ENCODE results near the gene SLC6A17.

The SLC6A17 gene

GRCh38 chr1:110112143-110112542 lies 38.2 kb upstream of the SLC6A17 start, which contains the start of gene UBL4B:
Gene UBL4B, plus strand, starts transcription at chr1:110112443. Its CDS starts 92 bp downstream, at chr1:110112535.
- DNase-seq (ENCODE audit: extremely low spot score) = no peak
- ChIA-PET POLR2A (no interaction called here), CTCF (interaction anchor here (0.8 to 4.4 kb wide), 5 partner anchors 10 to 58 kb away, joined by 3 to 27 read pairs (median 5); no protein-coding TSS in a partner anchor)
- no peak for TF ChIP-seq CTCF (IDR thresholded peaks at IDR 0.05; ENCODE audit: control extremely low read depth, extremely low read depth, low read depth, missing control alignments)

GRCh38 chr1:110112656-110113055 lies 37.6 kb upstream of the SLC6A17 start:
- POLR2A ChIA-PET = no interaction called here
- DNase-seq (ENCODE audit: extremely low spot score) = no peak
- CTCF ChIA-PET = interaction anchor here (0.8 to 4.4 kb wide), 5 partner anchors 11 to 58 kb away, joined by 3 to 27 read pairs (median 5); no protein-coding TSS in a partner anchor
- TF ChIP-seq CTCF (IDR thresholded peaks at IDR 0.05; ENCODE audit: control extremely low read depth, extremely low read depth, low read depth, missing control alignments) = no peak

- POLR2A ChIA-PET = interaction anchor here (0.5 kb wide), 1 partner anchor 194 kb away, joined by 3 read pairs; no protein-coding TSS in a partner anchor
- TF ChIP-seq CTCF (IDR thresholded peaks at IDR 0.05; ENCODE audit: control extremely low read depth, extremely low read depth, low read depth, missing control alignments) = no peak
- CTCF ChIA-PET = interaction anchor here (1.0 to 4.4 kb wide), 4 partner anchors 9 to 94 kb away, joined by 3 to 27 read pairs (median 8); no protein-coding TSS in a partner anchor
- no peak for DNase-seq (ENCODE audit: extremely low spot score)
Measured at GRCh38 chr1:110113551-110113950, 36.7 kb upstream of the SLC6A17 start.

GRCh38 chr1:110114173-110114572 lies 36.1 kb upstream of the SLC6A17 start:
- CTCF ChIA-PET = interaction anchor here (1.5 to 4.4 kb wide), 2 partner anchors 26 to 93 kb away, joined by 3 to 27 read pairs; no protein-coding TSS in a partner anchor
- POLR2A ChIA-PET = no interaction called here
- no peak for DNase-seq (ENCODE audit: extremely low spot score)
- no peak for TF ChIP-seq CTCF (IDR thresholded peaks at IDR 0.05; ENCODE audit: control extremely low read depth, extremely low read depth, low read depth, missing control alignments)

GRCh38 chr1:110114784-110115183 lies 35.5 kb upstream of the SLC6A17 start:
- ChIA-PET POLR2A (no interaction called here), CTCF (interaction anchor here (1.1 to 4.4 kb wide), 5 partner anchors 26 to 88 kb away, joined by 3 to 27 read pairs (median 4); no protein-coding TSS in a partner anchor)
- no peak for DNase-seq (ENCODE audit: extremely low spot score)
- no peak for TF ChIP-seq CTCF (IDR thresholded peaks at IDR 0.05; ENCODE audit: control extremely low read depth, extremely low read depth, low read depth, missing control alignments)

GRCh38 chr1:110118636-110119396 lies 31.5 kb upstream of the SLC6A17 start:
- DNase-seq (ENCODE audit: extremely low spot score) = no peak
- ChIA-PET CTCF (interaction anchor here (0.8 to 4.5 kb wide), 6 partner anchors 14 to 89 kb away, joined by 3 to 43 read pairs (median 8); no protein-coding TSS in a partner anchor), POLR2A (no interaction called here)
- no peak for TF ChIP-seq CTCF (IDR thresholded peaks at IDR 0.05; ENCODE audit: control extremely low read depth, extremely low read depth, low read depth, missing control alignments)

All from GM10248 (cell line).